ENCODE measurements around the gene BRF1. TPM values are rescaled to one million over a fixed set of nuclear protein-coding genes. Genes with fewer than 3 reads are reported as not detected.
A peak's percentile ranks its signal among the peaks of the same experiment; 100 is the strongest.

BRF1 gene
- total RNA-seq, 1 experiment from 2014 or later = 41.2 TPM

DNA sequence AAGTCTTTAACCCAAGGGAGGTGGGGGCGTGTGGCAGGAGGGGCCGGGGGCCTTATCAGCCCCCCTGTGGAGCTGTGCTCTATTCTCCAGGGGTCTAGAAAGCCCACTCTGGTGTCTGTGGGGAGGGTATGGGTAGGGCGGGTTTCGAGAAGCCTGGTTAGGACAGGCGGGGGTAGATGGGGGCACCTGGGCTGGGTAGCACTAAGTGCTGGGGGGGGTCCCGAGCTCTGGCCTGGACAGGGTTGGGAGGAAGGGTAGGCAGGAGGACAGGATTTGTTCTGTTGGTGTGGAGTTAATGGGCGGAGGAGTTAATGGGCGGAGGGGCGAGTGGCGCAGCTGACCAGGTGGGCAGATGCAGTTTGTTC lies 15.8 kb upstream of the BRF1 start:
- H4K20me1 ChIP-seq (ENCODE audit: insufficient read depth) = no peaks in the 10 kb centered on the region
- intact Hi-C loops (cut with micrococcal nuclease) = no loop called here
- H3K9me3 ChIP-seq (ENCODE audit: control insufficient read depth in 1 of 2, insufficient read depth in 1 of 2, low read depth in 1 of 2, low read length in 2 of 2) = no peaks in the 10 kb centered on the region
- TF ChIP-seq REST (IDR thresholded peaks at IDR 0.05; ENCODE audit: low read depth) (no peak), JUND (IDR thresholded peaks at IDR 0.05) (no peak)
- H3K9me2 ChIP-seq (ENCODE audit: insufficient read depth) = no peaks in the 10 kb centered on the region
- no peak overlapping the region; the same call in 1 of the 2 replicates for H3K27ac ChIP-seq (ENCODE audit: low read depth, low read length)
- no peak overlapping the region for H3K4me3 ChIP-seq (replicated peaks in 1 of 2; ENCODE audit: low read depth in 1 of 2, low read length in 2 of 2)
- ChIA-PET RAD21 (ENCODE audit: low non-redundant PET in 1 of 2, low total read pairs in 2 of 2, uncharacterized antibody in 2 of 2, unreplicated experiment in 2 of 2) (no interaction called here), POLR2A (no interaction called here), CTCF (no interaction called here)
- no peaks in the 10 kb centered on the region for H3K27me3 ChIP-seq (ENCODE audit: insufficient read depth, low read length)
- ATAC-seq = no peak
- peaks cover 8 to 17% of the 10 kb centered on the region in 2 experiments; a peak in 3 of 4 replicates for H3K4me1 ChIP-seq (ENCODE audit: control insufficient read depth in 1 of 2, insufficient read depth in 2 of 2, low read length in 2 of 2)
- H3K4me2 ChIP-seq (ENCODE audit: low read length) = peak overlapping the region; percentile 85
- H3K36me3 ChIP-seq (ENCODE audit: control insufficient read depth in 1 of 2, insufficient read depth in 2 of 2, low read length in 2 of 2) = no peaks in the 10 kb centered on the region
- no peak for DNase-seq (ENCODE audit: low read depth, low spot score)
- no peak overlapping the region for H2AFZ ChIP-seq (ENCODE audit: low read depth, low read length, poor library complexity, severe bottlenecking)
- BruUV-seq (replicated peaks) = no TSS peak
- H3K79me2 ChIP-seq (ENCODE audit: insufficient read depth, low read length) = peaks cover 55% of the 10 kb centered on the region
- no peak overlapping the region for H3K9ac ChIP-seq (ENCODE audit: low read length)

- DNase-seq (ENCODE audit: low read depth, low spot score) = no peak
- Histone ChIP-seq H3K9me2 (ENCODE audit: insufficient read depth) (no peaks in the 10 kb centered on the region), H3K27me3 (ENCODE audit: insufficient read depth, low read length) (no peaks in the 10 kb centered on the region), H3K27ac (ENCODE audit: low read depth, low read length) (peak overlapping the region; percentile 73), H3K4me1 (ENCODE audit: control insufficient read depth in 1 of 2, insufficient read depth in 2 of 2, low read length in 2 of 2) (peaks cover 8 to 17% of the 10 kb centered on the region in 2 experiments; a peak in 3 of 4 replicates), H2AFZ (ENCODE audit: low read depth, low read length, poor library complexity, severe bottlenecking) (no peak overlapping the region), H3K4me2 (ENCODE audit: low read length) (peak overlapping the region; percentile 85), H3K79me2 (ENCODE audit: insufficient read depth, low read length) (peaks cover 50% of the 10 kb centered on the region), H3K9ac (ENCODE audit: low read length) (peak overlapping the region; percentile 65), H4K20me1 (ENCODE audit: insufficient read depth) (no peaks in the 10 kb centered on the region), H3K4me3 (replicated peaks in 1 of 2; ENCODE audit: low read depth in 1 of 2, low read length in 2 of 2) (peak overlapping the region; percentile 72 to 88), H3K9me3 (ENCODE audit: control insufficient read depth in 1 of 2, insufficient read depth in 1 of 2, low read depth in 1 of 2, low read length in 2 of 2) (no peaks in the 10 kb centered on the region), H3K36me3 (ENCODE audit: control insufficient read depth in 1 of 2, insufficient read depth in 2 of 2, low read length in 2 of 2) (no peaks in the 10 kb centered on the region)
- CTCF ChIA-PET = no interaction called here
- POLR2A ChIA-PET = no interaction called here
- BruUV-seq (replicated peaks) = no TSS peak
- TF ChIP-seq ZFX (IDR thresholded peaks at IDR 0.05) (no peak), ATF3 (IDR thresholded peaks at IDR 0.05) (no peak), MAX (IDR thresholded peaks at IDR 0.05) (no peak), TCF7L2 (IDR thresholded peaks at IDR 0.05; ENCODE audit: borderline replicate concordance, extremely low read depth, insufficient read depth, insufficient read length) (no peak), EGR1 (IDR thresholded peaks at IDR 0.05; ENCODE audit: low read depth) (no peak), POLR2A (IDR thresholded peaks at IDR 0.05; ENCODE audit: borderline replicate concordance, extremely low read depth, insufficient read depth, insufficient read length) (no peak), SP1 (IDR thresholded peaks at IDR 0.05; ENCODE audit: low read depth) (no peak), CBX3 (IDR thresholded peaks at IDR 0.05; ENCODE audit: low read depth) (no peak)
- TF ChIP-seq, protein P1, sequence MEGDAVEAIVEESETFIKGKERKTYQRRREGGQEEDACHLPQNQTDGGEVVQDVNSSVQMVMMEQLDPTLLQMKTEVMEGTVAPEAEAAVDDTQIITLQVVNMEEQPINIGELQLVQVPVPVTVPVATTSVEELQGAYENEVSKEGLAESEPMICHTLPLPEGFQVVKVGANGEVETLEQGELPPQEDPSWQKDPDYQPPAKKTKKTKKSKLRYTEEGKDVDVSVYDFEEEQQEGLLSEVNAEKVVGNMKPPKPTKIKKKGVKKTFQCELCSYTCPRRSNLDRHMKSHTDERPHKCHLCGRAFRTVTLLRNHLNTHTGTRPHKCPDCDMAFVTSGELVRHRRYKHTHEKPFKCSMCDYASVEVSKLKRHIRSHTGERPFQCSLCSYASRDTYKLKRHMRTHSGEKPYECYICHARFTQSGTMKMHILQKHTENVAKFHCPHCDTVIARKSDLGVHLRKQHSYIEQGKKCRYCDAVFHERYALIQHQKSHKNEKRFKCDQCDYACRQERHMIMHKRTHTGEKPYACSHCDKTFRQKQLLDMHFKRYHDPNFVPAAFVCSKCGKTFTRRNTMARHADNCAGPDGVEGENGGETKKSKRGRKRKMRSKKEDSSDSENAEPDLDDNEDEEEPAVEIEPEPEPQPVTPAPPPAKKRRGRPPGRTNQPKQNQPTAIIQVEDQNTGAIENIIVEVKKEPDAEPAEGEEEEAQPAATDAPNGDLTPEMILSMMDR (IDR thresholded peaks at IDR 0.05 in 2 of 3, conservative IDR thresholded peaks at IDR 0.05 in 1 of 3; ENCODE audit: borderline replicate concordance in 1 of 3, insufficient read depth in 1 of 3, low read depth in 2 of 3, low read length in 2 of 3) = no peak
- no peak for ATAC-seq
- intact Hi-C loops (cut with micrococcal nuclease) = loop anchor here (2.0 kb wide), 1 partner anchor 15 kb away; the partner anchor contains the start of gene BRF1
- RAD21 ChIA-PET (ENCODE audit: low non-redundant PET in 1 of 2, low total read pairs in 2 of 2, uncharacterized antibody in 2 of 2, unreplicated experiment in 2 of 2) = no interaction called here
Observed at GRCh38 chr14:105315941-105316576, 15.3 kb upstream of the BRF1 start.

Data from HCT116 (cell line).